ENCODE results near the gene GREB1.
A peak's percentile ranks its signal among the peaks of the same experiment; 100 is the strongest.

GREB1 gene

DNA sequence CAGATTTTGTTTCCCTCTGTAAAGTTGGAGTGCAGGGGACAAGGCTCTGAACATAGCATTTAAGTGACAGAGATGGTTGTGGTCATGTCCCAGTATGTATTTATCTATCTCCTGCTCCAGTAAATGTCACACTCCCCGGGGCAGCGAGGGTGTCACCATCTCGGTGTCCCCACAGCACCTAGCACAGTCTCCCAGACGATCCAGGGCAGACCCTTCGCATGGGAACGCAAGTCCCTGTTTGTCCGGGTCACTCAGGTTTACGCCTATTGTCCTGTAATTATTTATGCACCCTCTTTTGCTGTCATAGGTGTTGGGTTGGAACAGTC is 148.7 kb downstream of the GREB1 start:
- H3K4me3 ChIP-seq (ENCODE audit: low read depth, low read length): no peak overlapping the region
- no peak overlapping the region for H3K9ac ChIP-seq (ENCODE audit: low read depth, low read length)
- no peaks in the 10 kb centered on the region for H3K4me1 ChIP-seq (ENCODE audit: control insufficient read depth, insufficient read depth, low read length)
- no peaks in the 10 kb centered on the region for H3K27me3 ChIP-seq (ENCODE audit: control insufficient read depth, insufficient read depth, low read length)
- H3K9me3 ChIP-seq (ENCODE audit: control insufficient read depth, insufficient read depth, low read length): no peaks in the 10 kb centered on the region
- H3K36me3 ChIP-seq (ENCODE audit: control insufficient read depth, insufficient read depth, low read length): no peaks in the 10 kb centered on the region

DNA sequence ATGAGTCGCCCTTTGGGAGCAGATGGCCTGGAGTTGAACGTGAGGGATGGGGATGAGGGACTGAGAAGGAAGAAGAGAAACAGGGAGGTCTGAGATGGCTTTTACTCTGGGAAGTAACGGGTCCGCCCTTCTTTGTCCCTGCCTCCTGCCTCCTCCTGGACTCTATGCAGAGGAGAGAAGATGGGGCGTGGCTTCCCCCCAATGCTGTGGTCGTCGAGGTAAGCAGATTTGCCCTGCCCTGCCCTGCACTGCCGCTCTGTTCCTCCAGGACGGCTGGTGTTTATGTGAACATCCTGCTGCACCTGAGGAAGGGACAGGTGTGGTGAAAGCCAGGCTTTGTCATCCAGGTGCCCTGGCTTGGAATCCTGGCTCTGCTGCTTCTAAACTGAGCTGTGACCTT is 149.6 kb downstream of the GREB1 start:
- H3K4me3 ChIP-seq (ENCODE audit: low read depth, low read length): no peak overlapping the region
- no peaks in the 10 kb centered on the region for H3K9me3 ChIP-seq (ENCODE audit: control insufficient read depth, insufficient read depth, low read length)
- H3K9ac ChIP-seq (ENCODE audit: low read depth, low read length): no peak overlapping the region
- H3K27me3 ChIP-seq (ENCODE audit: control insufficient read depth, insufficient read depth, low read length): no peaks in the 10 kb centered on the region
- no peaks in the 10 kb centered on the region for H3K36me3 ChIP-seq (ENCODE audit: control insufficient read depth, insufficient read depth, low read length)
- H3K4me1 ChIP-seq (ENCODE audit: control insufficient read depth, insufficient read depth, low read length): peaks cover 3% of the 10 kb centered on the region

DNA sequence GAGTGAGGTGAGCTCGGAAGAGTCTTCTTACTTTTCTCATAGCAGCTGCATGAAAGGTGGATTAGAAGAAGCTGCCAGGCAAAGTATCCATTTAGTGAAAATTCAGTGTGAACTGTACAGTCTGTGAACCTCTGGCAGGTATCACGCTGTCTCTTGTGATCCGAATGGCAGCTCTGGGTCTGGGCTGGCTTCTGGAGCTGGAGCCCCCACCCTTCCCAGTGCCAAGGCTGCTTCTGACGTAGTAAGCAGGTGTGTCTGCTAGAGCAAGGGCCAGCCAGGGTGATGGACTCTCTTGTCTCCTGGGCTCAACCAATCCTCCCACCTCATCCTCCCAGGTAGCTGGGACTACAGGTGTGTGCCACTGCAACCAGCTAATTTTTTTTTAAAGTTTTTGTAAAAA is 150.1 kb downstream of the GREB1 start:
- no peak overlapping the region for H3K9ac ChIP-seq (ENCODE audit: low read depth, low read length)
- H3K4me1 ChIP-seq (ENCODE audit: control insufficient read depth, insufficient read depth, low read length): peaks cover 3% of the 10 kb centered on the region
- no peaks in the 10 kb centered on the region for H3K36me3 ChIP-seq (ENCODE audit: control insufficient read depth, insufficient read depth, low read length)
- no peaks in the 10 kb centered on the region for H3K27me3 ChIP-seq (ENCODE audit: control insufficient read depth, insufficient read depth, low read length)
- no peak overlapping the region for H3K4me3 ChIP-seq (ENCODE audit: low read depth, low read length)
- H3K9me3 ChIP-seq (ENCODE audit: control insufficient read depth, insufficient read depth, low read length): no peaks in the 10 kb centered on the region

DNA sequence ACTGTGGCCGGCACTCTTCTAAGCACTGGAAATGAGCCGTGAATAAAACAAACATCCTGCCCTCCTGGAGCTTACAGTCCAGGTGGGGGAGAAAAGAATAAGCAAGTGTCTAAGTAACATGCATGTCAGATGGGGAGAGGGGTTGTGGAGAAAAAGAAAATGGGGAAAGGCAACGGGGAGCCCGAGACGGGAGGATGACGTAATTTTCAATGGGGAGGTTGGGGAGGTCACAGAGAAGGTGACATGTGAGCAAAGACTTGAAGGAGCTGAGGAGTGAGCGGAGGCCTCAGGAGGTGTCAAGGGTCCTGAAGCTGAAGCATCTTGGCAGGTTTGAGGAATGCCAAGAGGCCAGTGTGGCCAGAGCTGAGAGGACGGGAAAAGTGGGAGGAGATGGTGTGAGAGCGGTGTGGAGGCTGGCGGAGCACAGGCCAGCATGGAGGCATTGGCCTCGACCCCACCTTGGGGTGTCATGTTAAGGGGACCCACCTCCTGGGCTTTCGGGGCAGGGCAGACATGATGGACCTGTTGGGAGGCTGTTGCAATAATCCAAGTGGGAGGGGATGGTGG is 151.1 kb downstream of the GREB1 start:
- Histone ChIP-seq H3K36me3 (ENCODE audit: control insufficient read depth, insufficient read depth, low read length) (no peaks in the 10 kb centered on the region), H3K9me3 (ENCODE audit: control insufficient read depth, insufficient read depth, low read length) (no peaks in the 10 kb centered on the region), H3K27me3 (ENCODE audit: control insufficient read depth, insufficient read depth, low read length) (no peaks in the 10 kb centered on the region), H3K4me3 (ENCODE audit: low read depth, low read length) (no peak overlapping the region), H3K4me1 (ENCODE audit: control insufficient read depth, insufficient read depth, low read length) (peaks cover 3% of the 10 kb centered on the region), H3K9ac (ENCODE audit: low read depth, low read length) (no peak overlapping the region)

DNA sequence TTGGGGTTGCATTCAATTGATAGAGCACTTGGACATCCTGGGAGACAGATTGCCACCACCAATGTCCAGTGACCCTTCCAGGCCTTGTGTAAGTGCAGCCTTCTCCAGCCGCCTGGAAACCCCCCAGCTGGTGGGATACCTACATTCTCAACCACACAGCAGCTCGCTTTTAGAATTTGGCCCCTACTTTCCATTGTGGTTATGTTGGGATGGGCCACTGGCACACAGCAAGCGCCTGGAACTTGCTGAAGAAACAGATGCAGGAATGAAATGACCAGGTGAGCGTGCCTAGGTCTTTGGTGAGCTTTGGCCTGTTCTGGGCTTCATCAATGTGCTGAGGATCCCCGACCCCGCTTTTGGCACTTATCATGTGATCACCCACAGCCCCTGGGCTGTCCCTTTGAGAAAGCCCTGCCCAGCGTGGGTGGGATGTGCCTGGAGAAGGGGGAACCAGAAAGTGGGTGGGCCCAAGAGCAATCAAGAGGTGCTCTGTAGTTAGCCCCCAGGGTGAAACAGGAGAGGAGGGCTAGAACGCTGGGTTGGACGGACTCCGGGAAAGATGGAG is 152.1 kb downstream of the GREB1 start:
- Histone ChIP-seq H3K9me3 (ENCODE audit: control insufficient read depth, insufficient read depth, low read length) (no peaks in the 10 kb centered on the region), H3K27me3 (ENCODE audit: control insufficient read depth, insufficient read depth, low read length) (no peaks in the 10 kb centered on the region), H3K4me3 (ENCODE audit: low read depth, low read length) (no peak overlapping the region), H3K4me1 (ENCODE audit: control insufficient read depth, insufficient read depth, low read length) (peaks cover 3% of the 10 kb centered on the region), H3K9ac (ENCODE audit: low read depth, low read length) (no peak overlapping the region), H3K36me3 (ENCODE audit: control insufficient read depth, insufficient read depth, low read length) (no peaks in the 10 kb centered on the region)

DNA sequence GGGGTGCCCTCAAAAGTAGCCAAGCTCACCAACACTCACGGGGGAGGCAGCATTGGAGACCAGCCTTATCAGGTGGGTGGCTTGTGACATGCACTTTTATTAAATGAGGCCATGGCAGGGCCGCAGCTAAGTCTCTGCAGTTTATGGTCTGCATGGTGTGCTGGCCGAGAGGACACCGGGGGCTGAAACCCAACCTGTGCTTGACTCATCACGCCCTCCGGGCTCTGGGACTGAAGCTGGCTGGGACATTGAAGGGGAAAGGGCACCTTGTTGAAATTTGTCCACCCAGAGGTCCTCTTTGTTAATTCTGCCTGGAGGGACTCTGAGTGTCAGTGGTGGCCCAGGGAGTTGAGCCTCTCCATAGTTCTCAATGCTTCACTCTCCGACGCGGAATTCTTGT is 153.9 kb downstream of the GREB1 start:
- no peaks in the 10 kb centered on the region for H3K36me3 ChIP-seq (ENCODE audit: control insufficient read depth, insufficient read depth, low read length)
- no peaks in the 10 kb centered on the region for H3K27me3 ChIP-seq (ENCODE audit: control insufficient read depth, insufficient read depth, low read length)
- H3K4me1 ChIP-seq (ENCODE audit: control insufficient read depth, insufficient read depth, low read length): peaks cover 3% of the 10 kb centered on the region
- H3K9me3 ChIP-seq (ENCODE audit: control insufficient read depth, insufficient read depth, low read length): no peaks in the 10 kb centered on the region
- H3K9ac ChIP-seq (ENCODE audit: low read depth, low read length): no peak overlapping the region
- H3K4me3 ChIP-seq (ENCODE audit: low read depth, low read length): peak overlapping the region; percentile 51

DNA sequence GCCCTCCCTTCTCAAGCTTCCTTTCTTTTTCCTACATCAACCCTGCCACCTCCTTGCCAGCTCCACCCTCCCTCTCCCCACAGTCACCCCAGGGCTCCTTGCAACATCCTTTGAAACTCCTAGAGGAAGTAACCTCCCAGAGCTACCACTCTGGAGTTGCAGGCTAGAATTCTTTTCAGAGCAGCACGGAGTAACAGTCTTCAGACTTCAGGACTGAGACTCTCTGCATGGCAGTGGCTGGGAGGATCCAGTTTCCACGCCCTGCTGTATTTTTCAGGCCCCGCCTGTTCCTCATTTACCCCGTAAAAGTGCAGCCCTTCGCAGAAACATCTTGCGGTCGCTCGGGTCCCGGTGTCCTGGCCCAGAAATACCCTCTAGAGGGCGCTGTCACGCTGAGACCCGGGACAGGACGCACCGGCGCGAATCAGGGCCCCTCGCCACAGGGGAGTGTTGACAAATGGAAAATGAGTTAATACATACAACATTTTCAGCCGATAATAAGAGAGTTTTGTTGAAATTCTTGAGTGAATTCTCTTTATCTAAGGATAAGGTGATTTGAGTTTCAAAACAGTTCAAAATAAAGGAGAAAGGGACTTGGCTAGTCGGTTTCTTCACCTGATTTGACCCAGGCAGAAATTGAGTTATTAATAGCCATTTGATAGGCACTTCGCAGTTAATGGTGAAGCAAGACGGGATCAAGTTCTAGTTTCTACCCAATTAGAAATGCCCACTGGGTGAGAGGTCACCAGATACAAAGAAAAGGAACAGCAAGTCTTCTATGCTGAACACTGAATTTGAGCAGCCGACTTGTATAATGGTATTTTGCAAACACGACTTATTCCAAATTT is 154.6 kb downstream of the GREB1 start:
- H3K4me1 ChIP-seq (ENCODE audit: control insufficient read depth, insufficient read depth, low read length): peaks cover 3% of the 10 kb centered on the region
- H3K9me3 ChIP-seq (ENCODE audit: control insufficient read depth, insufficient read depth, low read length): no peaks in the 10 kb centered on the region
- peaks cover 3% of the 10 kb centered on the region for H3K27me3 ChIP-seq (ENCODE audit: control insufficient read depth, insufficient read depth, low read length)
- H3K4me3 ChIP-seq (ENCODE audit: low read depth, low read length): peak overlapping the region; percentile 51
- H3K9ac ChIP-seq (ENCODE audit: low read depth, low read length): no peak overlapping the region
- H3K36me3 ChIP-seq (ENCODE audit: control insufficient read depth, insufficient read depth, low read length): no peaks in the 10 kb centered on the region

DNA sequence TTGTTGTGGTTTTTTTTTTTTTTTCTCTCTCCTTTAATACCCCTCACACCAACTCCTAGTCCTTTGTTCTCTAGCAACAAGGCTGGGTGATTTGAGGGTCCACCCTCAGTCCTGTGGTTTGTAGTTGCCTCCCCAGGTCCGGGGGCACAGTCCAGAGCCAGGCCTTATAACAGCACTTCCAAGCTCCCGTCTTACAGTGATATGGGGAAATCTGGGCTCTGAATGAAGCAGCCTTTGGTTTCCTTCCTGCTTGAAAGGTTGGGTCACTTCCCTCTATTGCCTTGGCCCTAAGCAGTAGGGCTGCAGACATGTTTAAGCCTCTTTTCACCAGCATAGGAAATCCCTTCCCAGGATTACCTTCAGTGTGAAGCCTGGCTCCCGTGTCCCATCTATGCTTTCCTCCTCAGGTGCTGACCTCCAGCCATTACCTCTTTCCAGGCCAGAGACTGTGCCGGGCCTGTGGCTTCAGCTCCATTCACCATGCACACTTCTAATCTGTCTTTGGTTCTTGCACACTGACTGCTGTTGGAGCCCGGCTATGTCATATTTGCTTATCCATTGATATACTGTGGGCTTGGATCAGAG is 157.3 kb downstream of the GREB1 start:
- H3K4me3 ChIP-seq (ENCODE audit: low read depth, low read length): no peak overlapping the region
- H3K27me3 ChIP-seq (ENCODE audit: control insufficient read depth, insufficient read depth, low read length): peaks cover 3% of the 10 kb centered on the region
- no peak overlapping the region for H3K9ac ChIP-seq (ENCODE audit: low read depth, low read length)
- no peaks in the 10 kb centered on the region for H3K36me3 ChIP-seq (ENCODE audit: control insufficient read depth, insufficient read depth, low read length)
- no peaks in the 10 kb centered on the region for H3K9me3 ChIP-seq (ENCODE audit: control insufficient read depth, insufficient read depth, low read length)
- H3K4me1 ChIP-seq (ENCODE audit: control insufficient read depth, insufficient read depth, low read length): peaks cover 3% of the 10 kb centered on the region

Data from iPS-15b (cell line).